RPMI7951 (cell line): ENCODE data around the gene SCUBE1. TPM values are rescaled to one million over a fixed set of nuclear protein-coding genes. Genes with fewer than 3 reads are reported as not detected.

ENCODE experiments used
- DNase-seq: peaks from one replicate; pipeline ENCODE4 v3.0.0-alpha.2; 2012; ENCODE audit warnings: low read depth
- total RNA-seq: library from RNA; depleted of rRNA; stranded (reverse); fragments of >200 nt; shearing (Covaris generic); gene quantifications from 2 replicates; pipeline ENCODE4 v1.2.3, GENCODE V29; 2014

The SCUBE1 gene
- total RNA-seq, 1 experiment from 2014 or later, result 7.0 TPM

- DNase-seq, result no peak
Observed at GRCh38 chr22:43217285-43218030, 125.7 kb downstream of the SCUBE1 start.

- DNase-seq, result no peak
Observed at GRCh38 chr22:43216738-43217137, 126.4 kb downstream of the SCUBE1 start.

DNA sequence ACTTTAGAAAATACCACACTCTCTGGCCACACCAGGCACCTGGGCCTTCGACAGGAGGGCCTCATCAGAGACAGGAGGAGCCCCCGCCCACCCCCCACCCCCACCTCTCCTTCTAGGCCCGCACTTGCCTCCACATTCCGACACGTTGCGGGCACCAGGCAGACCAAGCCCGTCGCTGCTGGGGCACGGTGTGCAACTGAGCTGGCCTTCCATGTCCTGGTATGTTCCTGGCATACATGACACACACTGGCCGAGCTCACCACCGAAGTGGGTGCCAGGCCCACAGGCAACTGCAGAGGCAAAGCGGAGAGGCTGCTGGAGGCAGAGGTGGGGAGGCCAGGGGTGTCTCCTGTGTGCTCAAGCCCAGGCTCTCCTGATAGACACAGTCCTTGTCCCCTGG is 129.2 kb downstream of the SCUBE1 start:
- no peak for DNase-seq

DNA sequence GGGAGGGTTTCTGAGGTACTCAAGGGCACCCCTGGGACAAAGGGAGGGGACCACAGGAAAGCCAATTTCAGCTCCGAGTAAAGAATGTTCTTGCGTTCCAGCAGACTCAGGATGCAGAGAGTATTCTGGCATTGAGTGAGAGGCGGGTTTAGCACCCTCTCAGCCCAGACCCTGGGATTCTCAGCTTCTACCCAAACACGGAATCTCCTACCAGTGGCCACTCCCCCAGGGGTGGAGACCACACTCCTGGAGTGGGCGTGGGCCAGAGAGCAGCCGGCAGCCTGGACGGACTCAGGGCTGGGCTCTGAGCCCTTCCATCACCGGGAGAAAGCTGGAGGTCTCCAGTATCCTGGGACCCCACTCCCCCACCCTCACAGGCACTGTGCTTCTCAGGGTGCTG is 130.1 kb downstream of the SCUBE1 start:
- no peak for DNase-seq

- no peak for DNase-seq
Observed at GRCh38 chr22:43212434-43212952, 130.7 kb downstream of the SCUBE1 start.

- no peak for DNase-seq
Observed at GRCh38 chr22:43211941-43212433, 131.2 kb downstream of the SCUBE1 start.

DNA sequence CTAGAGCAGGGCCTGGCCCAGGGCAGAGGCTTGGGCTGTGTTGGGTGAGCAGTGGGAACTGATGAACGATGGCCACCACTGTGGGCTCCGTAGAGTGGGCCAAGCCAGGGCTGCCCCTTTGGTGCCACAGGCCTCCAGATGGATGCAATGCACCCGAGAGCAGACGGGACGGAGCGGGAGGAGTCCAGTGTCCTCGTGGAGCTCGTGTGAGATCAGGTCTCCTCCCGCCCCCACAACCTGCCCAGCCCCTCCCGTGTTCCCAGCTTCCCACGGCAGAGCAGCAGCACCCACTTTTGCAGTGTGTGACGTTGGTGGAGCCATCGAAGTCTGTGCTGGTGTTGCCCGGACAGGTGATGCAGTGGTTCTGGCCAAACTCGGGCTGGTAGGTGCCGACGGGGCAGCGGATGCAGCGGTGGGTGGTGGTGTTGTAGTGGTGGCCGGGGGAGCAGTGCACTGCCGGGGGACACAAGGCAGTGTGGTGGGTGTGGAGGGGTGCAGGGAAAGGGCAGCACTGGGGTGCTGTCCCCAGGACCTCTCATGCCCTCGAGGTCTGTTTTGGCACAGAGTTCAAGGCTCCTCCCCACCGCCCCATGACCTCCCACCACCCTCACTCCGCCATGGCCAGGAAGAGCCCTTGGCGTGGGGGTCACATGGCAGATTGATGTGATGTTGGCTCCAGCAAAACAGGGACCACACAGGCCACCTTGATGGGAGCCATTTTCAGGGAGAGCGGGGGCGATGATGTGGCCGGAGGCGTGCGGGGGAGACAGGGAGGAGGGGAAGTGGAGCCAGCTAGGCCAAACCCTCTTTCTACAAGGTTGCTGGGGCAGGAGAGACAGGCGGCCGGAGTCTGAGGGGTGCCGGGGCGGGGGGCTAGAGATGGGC is 132.3 kb downstream of the SCUBE1 start:
- no peak for DNase-seq

DNA sequence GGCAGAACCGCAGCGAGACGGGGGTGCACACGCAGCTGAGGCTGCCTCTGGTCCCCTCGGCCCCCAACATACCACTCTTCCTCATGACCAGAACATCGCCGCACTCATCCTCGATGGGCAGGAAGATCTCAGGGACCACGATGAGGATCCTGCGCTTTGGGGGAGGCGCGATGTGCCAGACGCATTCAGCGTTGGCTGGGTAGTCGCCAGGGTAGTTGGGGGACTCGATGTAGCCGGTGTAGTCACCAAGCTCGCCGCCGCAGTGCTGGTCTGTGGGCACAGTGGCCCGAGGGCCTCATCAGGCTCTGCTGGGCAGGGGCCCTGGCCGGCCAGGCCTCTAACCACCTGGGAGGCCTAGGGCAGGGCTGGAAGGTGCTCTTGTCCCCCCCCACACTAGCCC is 133.2 kb downstream of the SCUBE1 start:
- no peak for DNase-seq

DNA sequence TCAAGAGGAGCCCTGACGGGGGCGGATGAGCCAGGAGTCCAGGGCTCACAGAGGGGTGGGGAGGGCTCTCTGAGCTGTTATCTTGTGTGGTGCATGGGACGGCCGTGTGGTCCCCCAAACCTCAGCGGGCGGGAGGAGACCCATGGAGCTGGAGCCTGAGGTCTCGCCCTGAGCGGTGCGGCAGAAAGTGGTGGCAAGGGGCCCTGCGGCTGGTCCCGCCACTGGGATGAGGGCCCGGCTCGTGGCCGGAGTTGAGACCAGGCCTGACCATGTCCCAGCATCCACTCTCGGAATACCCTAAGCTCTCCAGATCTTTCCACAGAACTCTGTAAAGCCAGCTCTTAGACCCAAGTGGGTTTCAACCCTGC is 133.7 kb downstream of the SCUBE1 start:
- no peak for DNase-seq

DNA sequence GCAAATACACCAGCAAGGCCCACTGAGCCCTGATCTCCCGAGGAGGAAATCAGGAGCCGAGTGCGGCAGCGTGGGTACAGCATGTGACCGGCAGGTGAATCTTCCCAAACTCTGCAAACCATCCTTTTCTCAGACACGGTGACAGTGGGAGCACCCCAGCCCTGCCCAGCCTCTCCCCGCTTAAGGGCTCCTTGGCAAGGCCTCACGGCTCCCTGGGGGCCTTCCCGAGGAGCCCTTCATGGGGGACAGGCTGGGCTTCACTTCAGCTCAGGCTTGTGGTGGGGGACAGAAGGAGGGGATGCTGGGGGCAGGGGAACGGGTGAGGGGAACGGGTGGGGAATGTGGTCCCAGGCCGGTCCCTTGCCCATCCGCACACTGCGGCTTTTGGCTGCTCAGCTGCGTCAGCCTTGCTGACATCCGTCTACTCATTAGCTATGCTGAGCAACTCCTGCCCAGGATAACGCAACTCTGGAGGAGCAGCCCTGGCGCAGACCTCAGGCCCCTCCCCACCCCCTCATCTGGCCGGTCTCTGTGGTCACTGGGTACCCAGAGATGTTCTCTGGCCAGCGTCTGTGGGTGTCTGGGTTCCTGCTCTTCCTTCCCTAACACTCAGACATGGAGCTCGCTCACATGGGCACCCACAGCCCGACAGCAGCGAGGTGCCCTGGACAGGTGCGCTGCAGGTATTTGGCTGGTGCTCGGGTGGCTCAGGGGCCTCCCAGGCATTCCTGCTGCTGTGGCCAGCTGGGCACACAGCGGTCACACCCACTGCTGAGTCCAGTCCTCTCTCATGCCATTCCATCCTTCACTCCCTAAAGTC is 134.3 kb downstream of the SCUBE1 start:
- DNase-seq, result no peak

DNA sequence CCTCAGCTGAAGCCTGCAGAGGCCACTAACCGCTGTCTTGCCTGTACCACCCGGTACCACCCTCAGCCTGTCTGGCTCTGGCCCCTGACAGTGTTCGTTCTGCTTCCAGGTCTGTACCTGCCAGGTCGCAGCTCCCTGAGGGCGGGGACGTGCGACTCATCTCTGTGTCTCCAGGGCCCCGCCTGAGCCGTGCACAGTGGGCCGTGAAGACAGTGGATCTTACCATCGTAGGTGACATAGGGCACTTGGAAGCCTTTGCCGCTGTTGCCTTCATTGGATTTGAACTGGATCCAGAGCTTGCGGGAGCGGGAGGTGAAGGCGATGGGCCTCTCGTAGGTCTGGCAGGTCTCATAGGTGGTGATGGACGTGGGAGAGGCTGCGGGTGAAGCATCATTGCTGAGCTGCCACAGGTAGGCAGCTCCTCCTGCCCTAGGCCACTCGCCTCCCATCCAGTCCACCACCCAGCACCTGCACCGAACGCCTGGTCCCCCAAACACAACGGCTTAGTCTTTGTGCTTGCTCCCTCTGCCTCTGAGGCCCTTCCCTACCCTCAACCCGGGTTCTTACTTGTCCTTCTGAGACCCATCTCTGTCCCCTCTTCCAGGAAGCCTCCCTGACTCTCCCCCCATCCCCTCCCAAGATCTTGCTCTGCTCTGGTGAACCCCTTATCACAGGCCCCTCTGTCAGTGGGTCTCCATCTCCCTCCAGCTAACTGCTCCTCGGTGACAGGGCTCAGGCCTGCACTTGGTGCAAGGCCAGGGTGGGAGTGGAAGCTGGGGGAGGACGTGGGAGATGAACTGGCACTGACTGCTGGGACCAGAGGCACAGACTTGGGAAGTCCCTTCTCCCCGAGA is 135.1 kb downstream of the SCUBE1 start:
- DNase-seq, result no peak

DNA sequence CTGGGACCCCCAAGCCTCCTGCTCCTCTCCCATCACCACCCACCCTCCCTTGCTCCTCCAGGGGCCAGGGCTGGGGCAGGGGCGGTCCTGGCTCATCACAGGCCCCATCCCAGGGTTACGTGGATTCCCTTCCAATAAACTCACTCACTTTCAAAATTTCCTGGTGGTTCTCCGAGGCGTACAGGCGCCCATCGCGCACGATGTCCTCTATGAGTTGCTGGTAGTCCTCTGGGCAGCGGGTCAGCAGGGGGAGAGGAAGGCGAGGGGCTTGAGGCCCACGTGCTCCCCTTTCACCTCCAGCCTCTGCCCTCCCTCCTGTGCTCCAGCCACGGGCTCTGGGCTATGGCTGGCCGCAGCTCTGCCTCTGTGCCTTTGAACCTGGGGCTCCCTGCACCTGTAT is 135.8 kb downstream of the SCUBE1 start:
- DNase-seq, result no peak

DNA sequence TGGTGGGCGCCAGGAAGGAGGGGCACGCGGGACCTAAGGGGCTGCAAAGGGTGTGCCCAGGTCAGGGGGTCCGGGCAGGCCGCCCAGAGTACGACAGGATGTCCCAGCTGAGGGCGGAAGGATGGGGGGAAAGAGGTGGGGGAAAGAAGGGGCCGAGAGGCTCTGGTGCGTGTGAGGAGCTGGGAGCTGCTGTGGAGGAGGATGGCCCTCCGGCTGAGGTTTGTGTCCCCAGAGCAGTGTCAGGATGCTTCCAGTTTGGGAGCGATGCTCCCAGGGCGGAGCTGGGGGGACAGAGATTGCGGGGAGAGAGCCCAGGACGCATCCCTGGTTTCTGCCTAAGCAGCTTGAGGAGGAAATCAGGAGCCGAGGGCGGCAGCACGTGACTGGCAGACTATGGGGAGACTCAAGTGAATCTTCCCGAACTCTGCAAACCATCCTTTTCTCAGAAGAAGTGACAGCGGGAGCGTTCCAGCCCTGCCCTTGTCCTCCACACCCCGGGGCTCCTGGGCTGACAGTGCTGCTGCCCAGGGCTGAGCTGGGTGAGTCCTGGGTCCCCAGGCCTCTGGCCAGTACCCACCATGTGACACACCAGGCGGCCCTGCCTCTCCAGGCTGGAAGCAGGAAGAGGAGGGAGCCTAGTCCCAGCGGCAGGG is 136.5 kb downstream of the SCUBE1 start:
- DNase-seq, result no peak

DNA sequence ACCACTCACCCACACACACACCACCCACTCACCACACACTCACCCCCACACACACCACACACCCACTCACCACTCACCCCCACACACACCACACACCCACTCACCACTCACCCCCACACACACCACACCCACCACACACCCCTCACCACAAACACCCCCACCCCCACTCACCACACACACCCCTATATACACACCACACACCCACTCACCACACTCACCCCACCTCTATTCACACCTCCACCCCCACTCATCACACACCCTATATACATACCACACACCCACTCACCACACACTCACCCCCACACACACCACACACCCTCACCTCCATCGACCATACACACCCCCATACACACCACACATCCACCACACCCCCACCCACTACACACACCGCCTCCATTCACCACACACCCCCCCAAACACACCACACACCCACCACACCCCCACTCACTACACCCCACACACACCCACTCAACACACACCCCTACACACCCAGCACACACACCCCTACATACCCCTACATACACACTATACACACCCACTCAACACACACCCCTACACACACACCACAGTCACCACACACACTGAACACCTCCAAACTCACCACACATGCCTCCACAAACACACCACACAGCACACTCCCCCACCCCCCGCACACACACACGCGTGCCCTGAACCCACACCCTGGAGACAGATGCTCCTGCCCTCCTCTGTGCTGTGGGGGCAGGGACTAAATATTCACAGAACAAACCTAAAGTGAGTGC is 137.2 kb downstream of the SCUBE1 start:
- no peak for DNase-seq

GRCh38 chr22:43205261-43205691 is 137.9 kb downstream of the SCUBE1 start:
- no peak for DNase-seq

GRCh38 chr22:43203471-43203981 is 139.6 kb downstream of the SCUBE1 start:
- no peak for DNase-seq

DNA sequence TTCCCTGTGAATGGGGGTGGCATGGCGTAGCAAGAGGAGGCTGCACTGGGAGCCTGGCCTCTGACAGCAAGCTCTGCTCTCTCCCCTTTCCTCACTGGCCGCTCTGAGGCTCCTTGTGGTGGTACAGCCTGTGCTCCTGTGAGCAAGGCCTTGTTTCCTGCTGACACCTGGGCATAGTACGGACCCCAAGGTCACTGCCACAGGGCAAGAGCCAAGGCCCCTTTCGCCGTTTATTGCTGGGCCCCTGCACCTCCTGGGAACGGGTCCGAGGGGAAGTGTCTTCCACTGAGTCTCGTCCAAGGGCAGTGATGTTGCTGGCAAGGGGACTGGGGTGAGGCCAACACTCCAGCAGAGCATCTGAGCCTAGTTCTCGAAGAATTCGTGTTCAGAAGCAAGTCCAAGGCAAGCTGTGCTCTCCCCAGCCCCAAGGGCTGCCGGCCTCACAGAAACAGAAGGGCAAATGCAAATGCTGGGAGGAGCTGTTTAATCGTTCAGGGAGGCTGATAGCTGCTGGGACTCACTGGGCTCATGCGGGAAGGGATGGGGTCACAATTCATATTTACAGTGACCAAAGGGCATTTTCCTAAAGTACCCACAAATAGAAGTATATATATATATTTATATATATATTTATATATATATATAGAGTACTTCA is 140.3 kb downstream of the SCUBE1 start:
- no peak for DNase-seq

- no peak for DNase-seq
Observed at GRCh38 chr22:43202326-43202725, 140.8 kb downstream of the SCUBE1 start.
